HepG2 (cell line): ENCODE results near the gene GEMIN2. TPM values are rescaled to one million over a fixed set of nuclear protein-coding genes. Genes with fewer than 3 reads are reported as not detected.

Source experiments
- EED ChIP-seq: sonication (generic); formaldehyde crosslinking; IDR thresholded peaks from 2 replicates; pipeline ENCODE4 v1.5.0; 2020; ENCODE audit warnings: mild to moderate bottlenecking, missing genetic modification reagents
- ETV5 ChIP-seq: IDR thresholded peaks from 2 replicates; pipeline ENCODE4 v1.6.1; 2018; ENCODE audit warnings: missing biosample characterization, missing genetic modification reagents, inconsistent platforms, borderline replicate concordance
- IKZF1 ChIP-seq: fragments of 450-650 bp; IDR thresholded peaks from 2 replicates; pipeline ENCODE4 v1.7.1; 2016
- POLR2A ChIP-seq, 2 experiments: IDR thresholded peaks; 2 replicates each; pipeline ENCODE4 v1.6.1; 2011; ENCODE audit warnings: low read depth in 2 of 2, low read length in 2 of 2, mild to moderate bottlenecking in 1 of 2, moderate library complexity in 1 of 2; ENCODE audit not compliant: insufficient read depth in 1 of 2
- POLR2AphosphoS5 ChIP-seq: IDR thresholded peaks from 2 replicates; pipeline ENCODE4 v1.6.1; 2012; ENCODE audit warnings: low read depth, low read length
- PRMT3 ChIP-seq: sonication (generic); formaldehyde crosslinking; IDR thresholded peaks from 2 replicates; pipeline ENCODE4 v1.8.1; 2022; ENCODE audit warnings: low read depth, mild to moderate bottlenecking, moderate library complexity, missing genetic modification reagents, borderline replicate concordance
- PTBP1 ChIP-seq: fragments of 200-400 bp; formaldehyde crosslinking; IDR thresholded peaks from 2 replicates; pipeline ENCODE4 v1.6.1; 2018; ENCODE audit warnings: low read length, low read depth; ENCODE audit not compliant: poor library complexity, severe bottlenecking
- SIN3B ChIP-seq: fragments of 150-350 bp; IDR thresholded peaks from 2 replicates; pipeline ENCODE4 v1.6.1; 2014; ENCODE audit warnings: low read length
- SP1 ChIP-seq, 2 experiments: fragments of 450-650 bp in 1 of 2; sonication (generic) in 1 of 2; formaldehyde crosslinking in 1 of 2; IDR thresholded peaks; 2 replicates each; pipeline versions ENCODE4 v1.4.0 to v1.6.1; 2016 to 2020; ENCODE audit warnings: missing genetic modification reagents in 1 of 2
- ZNF597 ChIP-seq: sonication (generic); formaldehyde crosslinking; IDR thresholded peaks from 2 replicates; pipeline ENCODE4 v1.5.0; 2020; ENCODE audit warnings: missing genetic modification reagents
- ZNF616 ChIP-seq: sonication (generic); formaldehyde crosslinking; IDR thresholded peaks from 2 replicates; pipeline ENCODE4 v1.5.0; 2020; ENCODE audit warnings: low read depth, mild to moderate bottlenecking, missing genetic modification reagents
- ZNF878 ChIP-seq: sonication (generic); formaldehyde crosslinking; IDR thresholded peaks from 2 replicates; pipeline ENCODE4 v1.8.1; 2023; ENCODE audit warnings: mild to moderate bottlenecking, missing genetic modification reagents, moderate library complexity
- polyA plus RNA-seq, 8 experiments: library from polyadenylated mRNA; depleted of rRNA in 3 of 8; stranded (reverse) in 7 of 8; unstranded in 1 of 8; fragments of >200 nt; fragmentation: Illumina TruSeq in 4 of 8; extraction: Trizol in 4 of 8; gene quantifications; 2 replicates each; pipeline versions ENCODE4 v1.2.1 to v1.2.3, GENCODE V29; 2011 to 2016; ENCODE audit warnings: low read depth in 4 of 8, missing spikeins in 1 of 8, mixed read lengths in 1 of 8; ENCODE audit not compliant: insufficient read depth in 1 of 8
- total RNA-seq, 5 experiments: library from RNA; depleted of rRNA; stranded (reverse); fragments of >200 nt; fragmentation: Illumina TruSeq; extraction: Trizol; gene quantifications; 2 replicates each; pipeline ENCODE4 v1.2.3, GENCODE V29; 2016; ENCODE audit warnings: low read depth in 1 of 5
- TF ChIP-seq, protein P1 (sequence below): IDR thresholded peaks from 2 replicates; pipeline ENCODE4 v1.6.1; 2016; ENCODE audit warnings: mild to moderate bottlenecking
- TF ChIP-seq, protein P2 (sequence below): sonication (generic); formaldehyde crosslinking; IDR thresholded peaks from 2 replicates; pipeline ENCODE4 v1.4.0; 2020; ENCODE audit warnings: missing genetic modification reagents
- TF ChIP-seq, protein P3 (sequence below): sonication (generic); formaldehyde crosslinking; IDR thresholded peaks from one replicate; pipeline ENCODE4 v1.5.1; 2020; ENCODE audit warnings: mild to moderate bottlenecking, missing genetic modification reagents; ENCODE audit errors: not compliant biosample characterization

The GEMIN2 gene
- total and polyA plus RNA-seq, 2 of the 13 experiments (the other 11 are each of a cell fraction or from before 2014, with no cell fraction given), result 54.8 to 110 TPM

DNA sequence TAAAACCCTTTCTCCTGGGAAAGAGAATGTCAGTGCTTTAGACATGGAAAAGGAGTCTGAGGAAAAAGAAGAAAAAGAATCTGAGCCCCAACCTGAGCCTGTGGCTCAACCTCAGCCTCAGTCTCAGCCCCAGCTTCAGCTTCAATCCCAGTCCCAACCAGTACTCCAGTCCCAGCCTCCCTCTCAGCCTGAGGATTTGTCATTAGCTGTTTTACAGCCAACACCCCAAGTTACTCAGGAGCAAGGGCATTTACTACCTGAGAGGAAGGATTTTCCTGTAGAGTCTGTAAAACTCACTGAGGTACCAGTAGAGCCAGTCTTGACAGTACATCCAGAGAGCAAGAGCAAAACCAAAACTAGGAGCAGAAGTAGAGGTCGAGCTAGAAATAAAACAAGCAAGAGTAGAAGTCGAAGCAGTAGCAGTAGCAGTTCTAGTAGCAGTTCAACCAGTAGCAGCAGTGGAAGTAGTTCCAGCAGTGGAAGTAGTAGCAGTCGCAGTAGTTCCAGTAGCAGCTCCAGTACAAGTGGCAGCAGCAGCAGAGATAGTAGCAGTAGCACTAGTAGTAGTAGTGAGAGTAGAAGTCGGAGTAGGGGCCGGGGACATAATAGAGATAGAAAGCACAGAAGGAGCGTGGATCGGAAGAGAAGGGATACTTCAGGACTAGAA, 67.0 kb downstream of the GEMIN2 start (continued):
- TF ChIP-seq ZNF597 (CRISPR knock-in tag), result no peak
- TF ChIP-seq SP1 (IDR thresholded peaks at IDR 0.05), result 0 out of 2 replicates have a peak, but pooled peaks have one; percentile 19
- no peak for TF ChIP-seq SP1 (CRISPR knock-in tag; IDR thresholded peaks at IDR 0.05)
- no peak for TF ChIP-seq EED (CRISPR knock-in tag)
- TF ChIP-seq ZNF878 (CRISPR knock-in tag), result no peak
- TF ChIP-seq, protein P1, sequence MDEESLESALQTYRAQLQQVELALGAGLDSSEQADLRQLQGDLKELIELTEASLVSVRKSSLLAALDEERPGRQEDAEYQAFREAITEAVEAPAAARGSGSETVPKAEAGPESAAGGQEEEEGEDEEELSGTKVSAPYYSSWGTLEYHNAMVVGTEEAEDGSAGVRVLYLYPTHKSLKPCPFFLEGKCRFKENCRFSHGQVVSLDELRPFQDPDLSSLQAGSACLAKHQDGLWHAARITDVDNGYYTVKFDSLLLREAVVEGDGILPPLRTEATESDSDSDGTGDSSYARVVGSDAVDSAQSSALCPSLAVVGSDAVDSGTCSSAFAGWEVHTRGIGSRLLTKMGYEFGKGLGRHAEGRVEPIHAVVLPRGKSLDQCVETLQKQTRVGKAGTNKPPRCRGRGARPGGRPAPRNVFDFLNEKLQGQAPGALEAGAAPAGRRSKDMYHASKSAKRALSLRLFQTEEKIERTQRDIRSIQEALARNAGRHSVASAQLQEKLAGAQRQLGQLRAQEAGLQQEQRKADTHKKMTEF (CRISPR knock-in tag), result no peak
- peak; percentile 46 to 48; a peak in 3 of 4 replicates for TF ChIP-seq POLR2A (IDR thresholded peaks at IDR 0.05; ENCODE audit: insufficient read depth in 1 of 2, low read depth in 2 of 2, low read length in 2 of 2)
- TF ChIP-seq IKZF1, result no peak
- no peak for TF ChIP-seq PTBP1
- no peak for TF ChIP-seq PRMT3 (CRISPR knock-in tag)
- peak; percentile 70 for TF ChIP-seq POLR2AphosphoS5
- TF ChIP-seq ETV5 (CRISPR knock-in tag), result no peak
- TF ChIP-seq SIN3B, result no peak
- 0 out of 2 replicates have a peak, but pooled peaks have one; percentile 11 for TF ChIP-seq ZNF616 (CRISPR knock-in tag)
- TF ChIP-seq, protein P2, sequence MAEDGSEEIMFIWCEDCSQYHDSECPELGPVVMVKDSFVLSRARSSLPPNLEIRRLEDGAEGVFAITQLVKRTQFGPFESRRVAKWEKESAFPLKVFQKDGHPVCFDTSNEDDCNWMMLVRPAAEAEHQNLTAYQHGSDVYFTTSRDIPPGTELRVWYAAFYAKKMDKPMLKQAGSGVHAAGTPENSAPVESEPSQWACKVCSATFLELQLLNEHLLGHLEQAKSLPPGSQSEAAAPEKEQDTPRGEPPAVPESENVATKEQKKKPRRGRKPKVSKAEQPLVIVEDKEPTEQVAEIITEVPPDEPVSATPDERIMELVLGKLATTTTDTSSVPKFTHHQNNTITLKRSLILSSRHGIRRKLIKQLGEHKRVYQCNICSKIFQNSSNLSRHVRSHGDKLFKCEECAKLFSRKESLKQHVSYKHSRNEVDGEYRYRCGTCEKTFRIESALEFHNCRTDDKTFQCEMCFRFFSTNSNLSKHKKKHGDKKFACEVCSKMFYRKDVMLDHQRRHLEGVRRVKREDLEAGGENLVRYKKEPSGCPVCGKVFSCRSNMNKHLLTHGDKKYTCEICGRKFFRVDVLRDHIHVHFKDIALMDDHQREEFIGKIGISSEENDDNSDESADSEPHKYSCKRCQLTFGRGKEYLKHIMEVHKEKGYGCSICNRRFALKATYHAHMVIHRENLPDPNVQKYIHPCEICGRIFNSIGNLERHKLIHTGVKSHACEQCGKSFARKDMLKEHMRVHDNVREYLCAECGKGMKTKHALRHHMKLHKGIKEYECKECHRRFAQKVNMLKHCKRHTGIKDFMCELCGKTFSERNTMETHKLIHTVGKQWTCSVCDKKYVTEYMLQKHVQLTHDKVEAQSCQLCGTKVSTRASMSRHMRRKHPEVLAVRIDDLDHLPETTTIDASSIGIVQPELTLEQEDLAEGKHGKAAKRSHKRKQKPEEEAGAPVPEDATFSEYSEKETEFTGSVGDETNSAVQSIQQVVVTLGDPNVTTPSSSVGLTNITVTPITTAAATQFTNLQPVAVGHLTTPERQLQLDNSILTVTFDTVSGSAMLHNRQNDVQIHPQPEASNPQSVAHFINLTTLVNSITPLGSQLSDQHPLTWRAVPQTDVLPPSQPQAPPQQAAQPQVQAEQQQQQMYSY (CRISPR knock-in tag), result 0 out of 2 replicates have a peak, but pooled peaks have one; percentile 27
- TF ChIP-seq, protein P3, sequence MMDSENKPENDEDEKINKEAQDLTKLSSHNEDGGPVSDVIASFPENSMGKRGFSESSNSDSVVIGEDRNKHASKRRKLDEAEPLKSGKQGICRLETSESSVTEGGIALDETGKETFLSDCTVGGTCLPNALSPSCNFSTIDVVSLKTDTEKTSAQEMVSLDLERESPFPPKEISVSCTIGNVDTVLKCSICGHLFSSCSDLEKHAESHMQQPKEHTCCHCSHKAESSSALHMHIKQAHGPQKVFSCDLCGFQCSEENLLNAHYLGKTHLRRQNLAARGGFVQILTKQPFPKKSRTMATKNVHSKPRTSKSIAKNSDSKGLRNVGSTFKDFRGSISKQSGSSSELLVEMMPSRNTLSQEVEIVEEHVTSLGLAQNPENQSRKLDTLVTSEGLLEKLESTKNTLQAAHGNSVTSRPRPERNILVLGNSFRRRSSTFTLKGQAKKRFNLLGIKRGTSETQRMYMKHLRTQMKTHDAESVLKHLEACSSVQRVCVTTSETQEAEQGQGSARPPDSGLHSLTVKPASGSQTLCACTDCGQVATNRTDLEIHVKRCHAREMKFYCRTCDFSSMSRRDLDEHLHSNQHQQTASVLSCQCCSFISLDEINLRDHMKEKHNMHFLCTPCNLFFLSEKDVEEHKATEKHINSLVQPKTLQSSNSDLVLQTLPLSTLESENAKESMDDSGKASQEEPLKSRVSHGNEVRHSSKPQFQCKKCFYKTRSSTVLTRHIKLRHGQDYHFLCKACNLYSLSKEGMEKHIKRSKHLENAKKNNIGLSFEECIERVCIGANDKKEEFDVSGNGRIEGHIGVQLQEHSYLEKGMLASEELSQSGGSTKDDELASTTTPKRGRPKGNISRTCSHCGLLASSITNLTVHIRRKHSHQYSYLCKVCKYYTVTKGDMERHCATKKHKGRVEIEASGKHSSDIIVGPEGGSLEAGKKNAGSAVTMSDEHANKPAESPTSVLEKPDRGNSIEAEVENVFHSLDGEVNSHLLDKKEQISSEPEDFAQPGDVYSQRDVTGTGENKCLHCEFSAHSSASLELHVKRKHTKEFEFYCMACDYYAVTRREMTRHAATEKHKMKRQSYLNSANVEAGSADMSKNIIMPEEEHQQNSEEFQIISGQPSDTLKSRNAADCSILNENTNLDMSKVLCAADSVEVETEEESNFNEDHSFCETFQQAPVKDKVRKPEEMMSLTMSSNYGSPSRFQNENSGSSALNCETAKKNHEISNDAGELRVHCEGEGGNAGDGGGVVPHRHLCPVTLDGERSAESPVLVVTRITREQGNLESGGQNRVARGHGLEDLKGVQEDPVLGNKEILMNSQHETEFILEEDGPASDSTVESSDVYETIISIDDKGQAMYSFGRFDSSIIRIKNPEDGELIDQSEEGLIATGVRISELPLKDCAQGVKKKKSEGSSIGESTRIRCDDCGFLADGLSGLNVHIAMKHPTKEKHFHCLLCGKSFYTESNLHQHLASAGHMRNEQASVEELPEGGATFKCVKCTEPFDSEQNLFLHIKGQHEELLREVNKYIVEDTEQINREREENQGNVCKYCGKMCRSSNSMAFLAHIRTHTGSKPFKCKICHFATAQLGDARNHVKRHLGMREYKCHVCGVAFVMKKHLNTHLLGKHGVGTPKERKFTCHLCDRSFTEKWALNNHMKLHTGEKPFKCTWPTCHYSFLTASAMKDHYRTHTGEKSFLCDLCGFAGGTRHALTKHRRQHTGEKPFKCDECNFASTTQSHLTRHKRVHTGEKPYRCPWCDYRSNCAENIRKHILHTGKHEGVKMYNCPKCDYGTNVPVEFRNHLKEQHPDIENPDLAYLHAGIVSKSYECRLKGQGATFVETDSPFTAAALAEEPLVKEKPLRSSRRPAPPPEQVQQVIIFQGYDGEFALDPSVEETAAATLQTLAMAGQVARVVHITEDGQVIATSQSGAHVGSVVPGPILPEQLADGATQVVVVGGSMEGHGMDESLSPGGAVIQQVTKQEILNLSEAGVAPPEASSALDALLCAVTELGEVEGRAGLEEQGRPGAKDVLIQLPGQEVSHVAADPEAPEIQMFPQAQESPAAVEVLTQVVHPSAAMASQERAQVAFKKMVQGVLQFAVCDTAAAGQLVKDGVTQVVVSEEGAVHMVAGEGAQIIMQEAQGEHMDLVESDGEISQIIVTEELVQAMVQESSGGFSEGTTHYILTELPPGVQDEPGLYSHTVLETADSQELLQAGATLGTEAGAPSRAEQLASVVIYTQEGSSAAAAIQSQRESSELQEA, result no peak
